Epithelial cell of alveolus of lung (primary cell): ENCODE measurements around the gene CA5B. TPM values are rescaled to one million over a fixed set of nuclear protein-coding genes. Genes with fewer than 3 reads are reported as not detected.

Experiments
- total RNA-seq: library from RNA; depleted of rRNA; stranded (reverse); fragments of >200 nt; gene quantifications from 2 replicates; pipeline ENCODE4 v1.2.1, GENCODE V29; 2015

Gene CA5B
- 3.9 and 10.1 TPM in 2 replicates for total RNA-seq

GRCh38 chrX:15737959-15738902 lies at the start of gene CA5B:
TSS of gene CA5B (plus strand) at chrX:15738270. CDS start at chrX:15750024, 11,754 bp downstream.

GRCh38 chrX:15789979-15790768 lies 52.1 kb downstream of the CA5B start, which contains the start of gene ZRSR2:
TSS of gene ZRSR2 (plus strand) at chrX:15790484. CDS start at chrX:15790496, 12 bp downstream.

Other genes with a start within 250 kb of the CA5B start
- 8.9 and 15.4 TPM in 2 replicates for gene PIR, start 244.9 kb upstream of the CA5B start, total RNA-seq
- gene BMX, start 237.5 kb upstream of the CA5B start, total RNA-seq: under 0.01 TPM in 1 of 2 replicates, not detected in the other
- gene ACE2, start 137.3 kb upstream of the CA5B start, total RNA-seq: not detected in 2 replicates
- 0.32 and 0.78 TPM in 2 replicates for gene CLTRN, start 73.5 kb upstream of the CA5B start, total RNA-seq
- gene ZRSR2, start 52.2 kb downstream of the CA5B start, total RNA-seq: 0.78 and 3.0 TPM in 2 replicates
- gene AP1S2, start 116.5 kb downstream of the CA5B start, total RNA-seq: 29.6 and 77.2 TPM in 2 replicates